HG02884 (cell line): ENCODE data around the gene KCNH8.
A peak's percentile ranks its signal among the peaks of the same experiment; 100 is the strongest.

Source experiments
- ATAC-seq: cut with Tn5 transposase; IDR thresholded peaks from one replicate; pipeline ENCODE4 v1.9.1; 2021; ENCODE audit warnings: mild to moderate bottlenecking, moderate library complexity; ENCODE audit not compliant: unreplicated experiment

Gene KCNH8

DNA sequence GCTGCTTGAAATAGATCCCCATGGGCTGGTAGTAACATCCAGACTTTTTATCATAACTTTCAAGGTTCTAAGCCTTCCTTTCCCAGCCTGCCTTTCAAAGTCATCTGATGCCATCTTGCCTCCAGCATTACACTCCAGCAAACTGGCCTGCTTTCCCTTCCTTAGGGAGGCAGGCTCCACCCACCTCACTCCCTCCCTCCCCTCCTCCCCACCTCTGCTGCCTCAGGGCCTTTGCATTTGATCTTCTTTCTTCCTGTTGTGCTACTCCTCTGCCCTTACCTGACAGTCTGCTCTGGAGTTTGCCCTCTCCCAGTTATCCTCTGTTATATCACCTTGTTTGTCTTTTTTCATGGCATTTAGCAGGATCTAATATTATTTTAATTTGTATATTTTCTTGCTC lies 319.5 kb downstream of the KCNH8 start:
- no peak for ATAC-seq

DNA sequence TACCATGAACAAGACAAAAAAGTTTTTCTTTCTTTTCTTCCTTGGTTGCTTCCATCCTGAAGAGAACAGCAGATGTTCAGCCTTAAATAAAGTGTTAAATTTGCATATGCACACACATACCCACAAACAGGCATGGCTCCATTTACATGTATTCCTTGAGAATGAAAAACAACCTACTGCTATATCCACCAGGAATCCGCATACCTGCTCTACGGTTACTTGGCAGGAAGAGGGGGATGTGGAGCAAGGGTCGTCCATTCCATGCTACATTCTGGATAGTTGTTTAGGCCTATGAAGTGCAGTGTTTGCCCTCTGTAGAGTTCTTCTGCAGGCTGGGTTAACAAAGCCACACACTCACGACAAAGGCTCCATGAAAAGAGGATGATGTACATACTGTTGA lies 322.8 kb downstream of the KCNH8 start:
- ATAC-seq: no peak

DNA sequence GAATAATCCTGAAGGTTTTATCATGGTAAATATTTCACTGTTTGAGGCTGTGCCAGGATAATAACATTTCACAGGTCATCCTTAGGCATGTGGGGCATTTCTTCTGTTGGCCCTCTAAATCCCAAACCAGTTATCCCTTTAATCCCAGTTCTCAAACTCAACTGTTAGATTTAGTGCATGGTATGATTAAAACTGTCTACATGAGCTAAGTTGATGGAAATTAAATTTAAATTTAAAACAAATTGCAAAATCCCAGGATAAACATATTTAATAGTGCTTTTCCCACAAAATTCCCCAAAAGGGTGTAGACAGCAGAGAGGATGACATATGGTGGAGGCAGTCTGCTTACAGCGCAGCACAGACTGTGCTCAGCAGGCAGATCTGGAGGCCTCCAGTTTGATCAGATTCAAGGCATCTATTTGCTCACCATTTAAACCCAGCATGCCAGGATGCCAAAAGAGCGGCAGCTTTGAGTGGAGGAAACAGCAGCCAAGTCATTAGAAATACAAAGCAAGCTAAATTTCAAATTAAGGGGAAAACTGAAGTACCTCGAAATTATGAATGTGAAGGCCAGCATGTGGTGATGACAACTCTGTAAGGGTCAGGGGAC lies 325.8 kb downstream of the KCNH8 start:
- no peak for ATAC-seq

DNA sequence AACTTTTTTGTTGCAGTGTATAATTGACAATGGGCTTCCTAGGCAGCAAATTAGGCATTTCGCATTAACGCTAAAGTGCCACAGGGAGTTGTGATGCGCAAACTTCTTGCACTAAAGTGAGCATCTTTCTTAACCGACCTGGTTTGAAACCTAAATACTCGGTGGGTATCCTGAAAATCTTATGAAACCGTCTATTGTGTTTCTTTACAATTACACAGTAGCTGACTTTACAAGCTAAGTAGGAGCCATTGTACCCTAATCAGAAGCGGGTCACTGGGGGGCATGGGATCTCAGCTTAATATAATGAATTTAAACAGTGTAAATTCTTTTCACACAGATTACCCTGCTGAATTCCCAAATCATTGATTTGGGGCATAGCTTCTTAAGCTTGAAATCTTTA lies 328.0 kb downstream of the KCNH8 start:
- no peak for ATAC-seq

DNA sequence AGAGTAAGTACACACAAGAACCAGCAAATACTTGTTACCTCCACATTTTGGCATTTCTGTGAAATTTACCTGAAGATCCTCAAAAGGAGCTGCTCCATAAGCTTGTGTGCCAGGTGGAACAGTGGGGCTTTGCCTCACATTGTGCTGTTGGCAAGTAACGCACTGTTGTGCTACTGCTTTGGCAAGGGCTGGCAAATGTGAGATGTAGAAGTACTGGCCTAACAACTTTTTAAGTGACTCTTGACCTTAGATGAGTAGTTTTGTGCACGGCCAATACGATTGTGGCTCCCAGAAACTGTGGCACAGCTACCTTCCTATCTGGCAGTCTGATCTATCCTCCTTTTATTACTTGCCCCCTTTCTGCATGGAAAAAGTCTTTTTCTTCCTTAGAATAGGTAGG lies 337.0 kb downstream of the KCNH8 start:
- no peak for ATAC-seq

DNA sequence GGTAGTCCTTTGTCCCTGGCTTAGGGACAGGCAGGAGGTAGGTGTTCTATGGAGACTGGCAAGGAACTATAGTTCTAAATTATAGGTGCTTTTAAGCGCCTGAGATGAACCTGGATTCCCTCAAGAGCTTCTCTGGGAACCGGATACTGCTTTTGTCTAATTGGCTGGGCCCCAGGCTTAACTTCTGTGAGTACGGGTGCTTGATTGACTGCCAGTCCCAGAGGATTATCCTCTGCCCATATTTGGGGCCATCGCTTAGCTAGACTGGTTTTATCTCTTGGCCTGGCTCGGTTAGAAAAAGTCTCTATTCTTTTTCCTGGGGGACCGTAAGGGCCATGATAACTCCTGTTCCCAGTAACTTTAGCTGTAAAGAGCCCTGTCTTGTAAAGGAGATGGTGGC lies 339.1 kb downstream of the KCNH8 start:
- ATAC-seq: no peak

DNA sequence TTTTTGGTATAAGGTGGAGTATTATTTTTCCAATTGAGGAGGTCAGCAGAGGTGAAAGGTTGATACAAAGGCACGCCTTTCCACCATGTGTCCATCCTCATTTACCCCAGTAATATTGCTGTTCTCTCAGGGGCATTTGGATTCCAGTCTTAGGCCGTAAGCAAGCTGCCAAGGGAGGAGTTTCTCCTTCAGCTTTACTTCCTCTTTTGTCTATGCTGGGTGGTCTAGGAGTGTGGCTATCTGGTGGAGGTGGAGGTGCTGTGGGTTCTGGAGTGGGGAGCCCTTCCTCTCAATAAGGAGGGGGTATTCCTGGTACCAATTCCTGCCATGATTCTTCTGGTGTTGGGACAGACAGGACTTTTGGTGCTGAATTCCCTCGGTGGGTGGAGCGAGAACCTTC lies 340.6 kb downstream of the KCNH8 start:
- ATAC-seq: no peak

DNA sequence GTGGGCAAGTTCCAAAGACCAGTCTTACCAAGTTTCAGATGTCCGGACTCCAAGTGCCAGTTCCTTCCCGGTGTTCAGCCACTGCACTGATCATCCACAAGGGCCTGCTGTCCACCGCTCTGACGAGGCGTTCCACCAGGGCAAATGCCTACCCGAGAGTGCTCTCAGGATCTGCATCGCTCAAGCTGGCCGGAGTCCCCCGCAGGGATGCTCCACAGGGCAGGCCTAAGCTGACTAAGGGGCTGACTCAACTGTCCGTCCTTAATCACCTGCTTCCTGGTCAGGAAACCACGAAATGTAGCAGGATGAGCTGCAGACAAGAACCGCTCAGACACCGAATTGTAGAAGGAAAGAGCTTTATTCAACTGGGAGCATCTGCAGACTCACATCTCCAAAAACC lies 341.6 kb downstream of the KCNH8 start:
- no peak for ATAC-seq

DNA sequence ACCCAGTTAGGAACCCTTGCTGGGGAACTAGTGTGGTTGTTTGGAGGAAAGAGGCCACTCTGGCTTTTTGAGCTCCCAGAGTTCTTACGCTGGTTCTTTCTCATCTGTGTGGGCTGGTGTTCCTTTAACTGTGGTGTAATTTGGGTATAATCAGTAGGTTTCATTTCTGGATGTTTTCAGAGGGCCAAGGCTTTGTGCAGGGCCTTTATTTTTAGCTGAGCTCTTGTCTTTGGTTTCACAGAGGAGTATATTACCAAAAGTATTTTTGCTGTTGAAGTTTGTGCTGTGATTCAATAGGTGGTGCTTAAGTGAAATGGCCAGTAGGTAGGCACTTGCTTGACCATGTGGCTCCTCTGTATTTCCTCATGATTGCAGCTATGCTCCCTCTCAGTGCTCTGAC lies 357.9 kb downstream of the KCNH8 start:
- no peak for ATAC-seq

DNA sequence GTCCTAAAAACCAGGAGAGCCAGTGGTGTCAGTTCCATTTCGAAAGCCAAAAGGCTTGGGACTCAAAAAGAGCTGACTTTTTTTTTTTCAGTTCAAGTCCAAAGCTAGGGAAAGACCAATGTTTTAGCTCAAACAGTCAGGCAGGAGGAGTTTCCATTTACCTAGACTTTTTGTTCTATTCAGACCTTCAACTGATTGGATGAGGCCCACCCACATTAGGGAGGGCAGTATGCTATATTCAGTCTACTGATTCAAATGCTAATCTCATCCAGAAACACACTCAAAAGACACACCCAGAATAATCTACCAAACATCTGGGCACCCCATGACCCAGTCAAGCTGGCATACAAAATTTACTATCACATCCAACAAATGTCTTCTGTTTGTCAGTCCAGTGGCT lies 374.0 kb downstream of the KCNH8 start:
- ATAC-seq: no peak

DNA sequence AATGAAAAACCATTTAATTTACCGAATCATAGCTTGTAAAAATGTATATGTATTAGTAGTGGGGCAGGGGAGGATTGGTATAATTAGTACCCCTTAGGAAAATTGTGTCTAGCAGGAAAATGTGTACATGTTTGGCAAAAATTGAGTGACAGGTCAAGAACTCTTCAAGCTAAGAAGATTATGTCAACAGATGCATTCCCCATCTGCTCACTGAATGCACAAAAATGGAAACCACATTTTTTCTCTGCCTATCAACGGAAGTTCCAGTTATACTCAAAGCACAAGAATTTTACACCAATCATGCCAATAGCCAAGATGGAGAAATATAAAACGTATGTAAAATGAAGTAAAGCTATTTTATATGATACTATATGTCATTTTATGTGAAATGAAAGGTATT lies 377.8 kb downstream of the KCNH8 start:
- no peak for ATAC-seq

DNA sequence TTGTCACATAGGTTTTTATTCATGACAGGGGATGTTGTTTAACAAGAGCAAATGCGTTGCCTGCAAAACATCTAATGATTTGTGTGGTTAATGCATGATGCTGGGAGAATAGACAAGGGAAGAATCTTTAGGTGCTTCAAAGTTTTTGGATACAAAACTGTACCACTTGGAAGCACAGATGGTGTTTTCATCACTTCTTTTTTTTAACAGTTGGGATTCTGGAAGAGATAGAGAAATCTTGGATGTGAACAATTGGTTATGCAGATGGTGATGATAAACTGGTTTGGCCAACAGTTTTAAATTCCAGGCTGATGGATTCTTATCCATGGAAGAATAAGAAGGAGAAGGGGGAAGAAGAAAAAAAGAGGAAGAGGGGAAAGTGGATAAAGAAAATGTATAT lies 379.4 kb downstream of the KCNH8 start:
- ATAC-seq: no peak

DNA sequence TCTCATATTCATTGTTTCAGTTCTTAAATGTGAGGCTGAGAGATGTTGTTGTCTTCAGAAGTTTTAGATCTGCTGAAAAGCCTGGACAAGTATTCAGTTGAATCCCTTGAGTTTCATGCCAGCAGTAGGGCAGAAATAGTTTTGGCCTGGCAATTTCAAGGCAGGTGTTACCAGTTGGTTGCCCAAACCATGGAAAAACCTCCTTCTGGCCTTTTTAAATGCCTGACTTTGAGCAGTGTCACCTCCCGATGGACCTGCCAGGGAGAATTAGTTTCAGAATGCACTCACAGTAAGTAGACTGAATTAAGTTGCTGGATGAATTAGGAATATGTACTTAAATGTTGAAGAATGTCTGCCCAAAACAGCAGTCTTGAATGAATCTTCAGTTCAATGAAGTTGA lies 383.1 kb downstream of the KCNH8 start:
- ATAC-seq: no peak

DNA sequence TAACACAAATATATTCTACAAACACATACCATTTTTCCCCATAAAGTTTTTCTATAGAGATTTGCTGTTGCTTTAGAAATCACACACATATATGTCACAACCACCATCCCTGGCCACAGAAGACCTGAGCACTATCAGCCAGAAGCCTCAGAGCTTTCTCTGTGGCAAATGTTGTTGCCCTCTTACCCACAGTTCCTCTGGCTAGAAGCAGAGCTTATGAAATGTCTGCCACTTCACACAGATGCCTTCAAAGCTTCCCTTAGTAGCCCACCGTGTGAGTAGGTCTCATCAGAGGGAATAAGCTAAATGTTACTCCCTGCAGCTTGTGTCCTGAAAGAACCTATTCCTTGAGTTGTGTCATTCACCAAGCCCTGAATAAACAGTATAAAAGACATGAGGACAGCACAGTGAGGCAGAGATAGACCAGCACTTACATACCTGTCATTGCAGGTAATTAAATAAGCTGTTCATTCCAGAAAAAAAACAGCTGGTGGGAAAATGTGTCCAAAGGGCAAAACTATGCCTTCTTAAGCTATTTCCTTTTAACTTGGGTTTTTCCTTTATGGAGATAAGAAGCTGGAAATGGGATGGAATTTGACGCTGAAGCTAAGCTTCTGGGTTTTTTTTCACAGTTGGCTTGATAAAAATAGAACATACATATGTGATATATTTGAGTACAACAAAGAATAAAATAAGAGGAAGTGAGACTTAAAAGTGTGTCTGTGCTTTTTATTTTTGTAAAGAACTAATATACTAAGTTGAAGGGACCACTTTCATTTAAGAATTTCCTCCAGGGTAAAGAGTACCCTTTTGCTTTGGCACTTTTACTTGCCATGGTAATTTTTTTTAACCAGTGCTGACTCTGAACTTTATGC lies 391.4 kb downstream of the KCNH8 start:
- peak; percentile 49 for ATAC-seq

DNA sequence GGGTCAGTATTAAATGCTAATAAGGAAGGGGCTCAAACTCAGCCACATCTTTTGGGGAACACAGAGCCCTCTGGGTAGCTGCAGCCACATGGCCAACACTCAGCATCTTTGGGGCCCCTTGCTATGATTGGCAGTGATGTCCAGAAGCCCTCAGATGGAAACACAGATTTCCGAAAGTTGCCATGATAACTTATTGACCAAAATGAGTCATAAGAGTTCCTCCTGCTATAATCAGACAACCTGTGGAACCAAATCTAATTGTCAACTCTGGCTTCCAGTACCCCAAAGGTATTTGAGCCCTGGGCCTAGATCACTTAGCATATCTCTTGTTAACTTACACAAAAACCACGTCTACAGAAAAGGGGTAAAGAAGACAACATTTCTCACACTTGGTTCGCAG lies 392.2 kb downstream of the KCNH8 start:
- ATAC-seq: peak; percentile 39

DNA sequence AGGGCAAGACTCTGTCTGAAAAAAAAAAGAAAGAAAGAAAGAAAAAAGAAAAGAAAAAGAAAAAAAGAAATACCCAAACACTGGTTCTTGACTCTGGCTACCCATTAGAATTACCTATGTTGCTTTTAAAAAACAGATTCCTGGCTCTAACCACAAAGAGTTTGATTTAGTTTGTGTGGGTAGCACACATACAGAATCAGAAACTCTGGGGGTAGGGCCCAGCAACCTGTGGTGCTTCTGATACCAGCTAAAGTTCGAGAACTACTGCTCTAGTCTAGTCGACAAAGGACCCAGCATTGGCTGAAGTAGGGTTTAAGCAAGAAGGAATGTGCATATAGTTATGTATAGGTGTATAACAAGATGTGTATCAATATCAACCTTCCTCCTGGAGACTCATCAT lies 393.0 kb downstream of the KCNH8 start:
- ATAC-seq: no peak

DNA sequence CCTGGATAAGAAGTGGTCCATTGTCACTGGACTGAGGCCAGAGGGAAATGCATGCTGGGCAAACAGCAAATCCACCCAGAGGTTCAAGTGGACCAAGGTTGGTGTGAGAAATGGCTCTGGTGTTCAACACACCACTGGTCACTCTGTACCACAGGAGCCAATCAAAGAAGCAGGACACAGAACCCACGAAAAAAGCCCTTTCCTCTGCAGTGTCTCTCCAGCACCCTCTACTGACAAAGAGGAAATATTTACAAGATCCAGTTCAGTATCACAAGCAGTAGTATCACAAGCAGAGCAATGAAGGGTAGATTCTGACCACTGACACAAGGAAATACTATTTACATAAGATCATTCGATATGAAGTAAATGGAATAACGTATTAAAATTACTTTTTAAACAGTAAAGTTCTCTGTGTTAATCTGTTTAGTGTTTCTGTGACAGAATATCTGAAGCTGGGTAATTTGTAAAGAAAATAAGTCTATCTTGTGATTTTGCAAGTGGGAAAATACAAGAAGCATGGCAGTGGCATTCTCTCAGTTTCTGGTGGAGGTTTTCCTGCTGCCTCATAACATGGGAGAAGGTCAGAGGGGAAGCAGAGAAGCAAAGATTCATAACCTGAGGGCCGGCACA lies 395.0 kb downstream of the KCNH8 start:
- peak; percentile 35 for ATAC-seq

DNA sequence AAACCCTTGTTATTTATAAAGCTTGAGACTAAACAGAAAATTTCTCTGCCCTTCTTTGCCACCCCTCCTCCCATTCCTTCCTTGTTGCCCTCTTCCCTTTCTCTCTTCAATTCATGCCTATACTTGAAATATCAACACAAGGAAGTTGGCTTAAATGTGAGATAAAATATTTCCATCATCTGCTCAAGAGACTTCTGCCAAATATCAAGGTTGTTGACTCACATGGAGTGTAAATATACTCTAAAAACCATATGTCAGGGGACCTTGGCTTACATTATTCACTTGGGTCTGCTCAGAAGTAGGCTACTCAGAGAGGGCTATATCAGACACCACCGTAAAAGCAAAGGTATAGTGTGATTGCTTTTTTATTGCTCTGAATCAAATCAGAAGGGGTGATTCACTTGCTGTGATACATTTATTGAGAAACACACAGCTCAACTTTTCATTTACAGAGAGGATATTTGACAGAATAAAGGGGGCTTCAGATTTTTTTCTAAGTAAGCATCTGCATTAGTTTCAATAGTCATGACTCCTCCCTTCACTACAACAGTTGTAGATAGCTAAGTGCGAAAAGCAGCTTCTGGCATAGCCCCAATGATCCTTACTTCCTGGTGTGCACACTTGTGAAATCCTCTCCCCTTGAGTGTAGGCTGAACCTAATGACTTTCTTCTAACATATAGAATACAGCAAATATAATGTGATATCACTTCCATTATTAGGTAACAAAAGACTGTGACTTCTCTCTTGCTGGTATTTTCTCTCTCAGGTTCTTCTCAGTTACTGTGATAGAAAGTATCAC lies 399.6 kb downstream of the KCNH8 start:
- ATAC-seq: no peak

DNA sequence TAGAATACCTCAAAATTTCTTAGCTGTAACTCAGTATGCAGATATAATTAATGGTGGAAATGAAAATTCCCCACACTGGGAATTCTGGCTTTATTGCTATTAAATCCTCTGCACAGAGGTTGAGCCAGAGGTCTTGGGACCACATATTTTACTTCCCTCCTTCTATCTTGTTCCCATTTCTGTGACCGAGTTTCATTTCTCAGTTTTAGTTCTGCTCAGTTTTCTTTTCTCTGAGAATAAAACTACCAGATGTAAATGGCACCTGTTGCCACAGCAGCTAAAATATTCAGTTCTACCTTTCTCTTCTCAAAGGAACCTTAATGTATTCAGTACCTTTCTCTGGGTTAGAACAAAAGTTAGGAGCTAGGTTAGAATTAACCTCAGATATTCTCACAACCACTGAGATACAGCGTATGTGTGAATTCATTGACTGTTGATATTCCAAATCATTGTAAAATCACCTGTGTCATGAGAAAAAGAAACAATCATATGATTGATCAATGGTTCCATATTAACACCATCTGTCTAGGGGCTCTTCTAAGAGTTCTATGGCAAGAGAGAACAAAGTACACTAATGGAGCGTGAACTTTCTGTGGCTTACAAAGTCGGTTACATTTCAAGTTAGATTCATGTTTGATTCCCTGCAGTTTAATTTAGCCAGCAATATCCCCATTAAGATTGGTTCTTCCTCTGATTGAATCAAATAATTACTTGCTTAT lies 411.6 kb downstream of the KCNH8 start:
- peak; percentile 93 for ATAC-seq

DNA sequence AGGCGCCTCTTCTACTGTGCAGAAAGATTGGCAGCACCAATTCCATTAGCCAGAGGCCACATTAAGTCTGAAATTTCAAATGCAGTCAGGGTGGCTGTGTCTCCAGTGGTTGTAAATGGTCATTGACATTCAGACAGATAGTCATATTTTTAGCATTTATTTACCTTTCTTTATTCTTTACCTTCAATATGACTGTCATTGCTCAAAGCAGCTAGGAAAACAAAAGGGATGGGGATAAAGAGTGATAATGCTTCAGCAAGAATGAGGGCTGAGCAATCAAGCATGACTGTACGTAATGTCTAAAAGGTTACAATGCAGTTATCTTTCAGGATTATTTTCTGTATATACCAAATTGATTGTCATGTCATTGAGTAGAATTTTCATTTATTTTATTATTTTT lies 425.3 kb downstream of the KCNH8 start:
- no peak for ATAC-seq

DNA sequence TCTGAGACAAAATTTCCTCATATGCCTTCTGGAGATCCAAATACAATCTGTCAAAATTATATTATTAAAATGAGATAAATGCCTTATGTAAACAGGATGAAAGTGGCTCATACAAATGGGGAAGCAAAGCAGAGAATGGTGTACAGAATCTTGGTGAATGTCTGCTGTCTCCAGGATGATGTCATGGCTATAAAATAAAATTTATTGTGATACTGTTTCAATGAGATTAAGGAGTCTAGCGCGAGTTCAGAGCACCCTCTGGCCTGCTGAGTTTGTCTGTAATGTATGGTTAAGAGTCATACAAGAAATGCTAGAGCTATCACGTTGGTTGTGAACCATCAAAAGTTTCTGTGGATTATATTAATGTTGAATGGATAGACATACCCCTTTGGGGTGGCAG lies 426.0 kb downstream of the KCNH8 start:
- ATAC-seq: no peak
